DND-41 (cell line): Measurements from ENCODE around the gene HNRNPUL1.
A peak's percentile ranks its signal among the peaks of the same experiment; 100 is the strongest.

ENCODE experiments used
- ATAC-seq: fragments of 200-7000 bp; cut with Tn5 transposase; 3 replicates; pipeline ENCODE4 v1.9.1; 2021; ENCODE audit warnings: low read depth; ENCODE audit not compliant: insufficient read depth
- DNase-seq: peaks from one replicate; pipeline ENCODE4 v3.0.0-alpha.2; 2020
- H2AFZ ChIP-seq: 2 replicates; pipeline ENCODE4 v1.6.0; 2012; ENCODE audit warnings: low read depth, low read length
- H3K27ac ChIP-seq: 2 replicates; pipeline ENCODE4 v1.5.1; 2012; ENCODE audit warnings: low read length, inconsistent platforms
- H3K27me3 ChIP-seq: fragments of 200-600 bp; sonication (generic); 2 replicates; pipeline ENCODE4 v1.6.0; 2012; ENCODE audit warnings: low read length, mild to moderate bottlenecking, inconsistent platforms; ENCODE audit not compliant: insufficient read depth, poor library complexity
- H3K36me3 ChIP-seq: 2 replicates; pipeline ENCODE4 v1.5.1; 2012; ENCODE audit warnings: low read length, inconsistent platforms; ENCODE audit not compliant: insufficient read depth
- H3K4me1 ChIP-seq: 2 replicates; pipeline ENCODE4 v1.5.1; 2012; ENCODE audit warnings: mild to moderate bottlenecking, low read length; ENCODE audit not compliant: insufficient read depth
- H3K4me2 ChIP-seq: 2 replicates; pipeline ENCODE4 v1.6.0; 2012; ENCODE audit warnings: mild to moderate bottlenecking, moderate library complexity, low read length, inconsistent platforms; ENCODE audit not compliant: insufficient read depth
- H3K4me3 ChIP-seq, 2 experiments: fragments of 200-600 bp in 1 of 2; shearing (Covaris generic) in 1 of 2; 2 replicates each; pipeline ENCODE4 v1.5.1; 2012 to 2016; ENCODE audit warnings: inconsistent platforms in 2 of 2, low read length in 2 of 2, mild to moderate bottlenecking in 2 of 2, low read depth in 1 of 2, moderate library complexity in 1 of 2
- H3K79me2 ChIP-seq: 2 replicates; pipeline ENCODE4 v1.6.0; 2012; ENCODE audit warnings: low read length, inconsistent platforms; ENCODE audit not compliant: insufficient read depth
- H3K9ac ChIP-seq: 2 replicates; pipeline ENCODE4 v1.6.0; 2012; ENCODE audit warnings: low read depth, mild to moderate bottlenecking, inconsistent platforms, low read length, moderate library complexity
- H3K9me3 ChIP-seq: 2 replicates; pipeline ENCODE4 v1.5.1; 2012; ENCODE audit warnings: low read length, moderate library complexity, mild to moderate bottlenecking, inconsistent platforms; ENCODE audit not compliant: insufficient read depth, severe bottlenecking
- H4K20me1 ChIP-seq: 2 replicates; pipeline ENCODE4 v1.6.0; 2012; ENCODE audit warnings: low read length; ENCODE audit not compliant: insufficient read depth
- CTCF ChIP-seq: IDR thresholded peaks from 2 replicates; pipeline ENCODE4 v1.5.1; 2012; ENCODE audit warnings: borderline replicate concordance, low read length, moderate library complexity, mild to moderate bottlenecking; ENCODE audit not compliant: poor library complexity, severe bottlenecking; ENCODE audit errors: extremely low read depth
- EZH2 ChIP-seq: IDR thresholded peaks from 3 replicates; pipeline ENCODE4 v1.6.1; 2012; ENCODE audit warnings: borderline replicate concordance, low read depth, mild to moderate bottlenecking, moderate library complexity, low read length, inconsistent platforms; ENCODE audit not compliant: severe bottlenecking

Gene HNRNPUL1

GRCh38 chr19:41352279-41352608, 88.1 kb downstream of the HNRNPUL1 start:
- H3K36me3 ChIP-seq: peaks cover 27% of the 10 kb centered on the region
- peak overlapping the region; percentile 78 for H2AFZ ChIP-seq
- H3K4me3 ChIP-seq: peak overlapping the region; percentile 93 to 95
- H4K20me1 ChIP-seq: peaks cover 50% of the 10 kb centered on the region
- H3K9ac ChIP-seq: peak overlapping the region; percentile 97
- DNase-seq (no peak), ATAC-seq (peak; percentile 2)
- H3K4me1 ChIP-seq: peaks cover 45% of the 10 kb centered on the region
- peaks cover 64% of the 10 kb centered on the region for H3K79me2 ChIP-seq
- peak overlapping the region; percentile 87 for H3K27ac ChIP-seq
- no peaks in the 10 kb centered on the region for H3K9me3 ChIP-seq
- peak overlapping the region; percentile 78 for H3K4me2 ChIP-seq
- H3K27me3 ChIP-seq: no peaks in the 10 kb centered on the region
- TF ChIP-seq CTCF (no peak), EZH2 (no peak)

- DNase-seq: peak; percentile 80
- peak overlapping the region; percentile 93 to 95 for H3K4me3 ChIP-seq
These were observed 88.7 kb downstream of the HNRNPUL1 start for GRCh38 chr19:41352609-41353465.

GRCh38 chr19:41353466-41354342, 89.5 kb downstream of the HNRNPUL1 start, which contains the start of gene TGFB1:
TGFB1 (minus strand) TSS chr19:41353922; CDS start chr19:41353044, 878 bp downstream.
- peaks cover 56% of the 10 kb centered on the region for H3K79me2 ChIP-seq
- peak within 1 kb of the TSS; percentile 87 for H3K27ac ChIP-seq
- DNase-seq: peak; percentile 92
- peak within 1 kb of the TSS; percentile 97 for H3K9ac ChIP-seq
- H3K9me3 ChIP-seq: no peaks in the 10 kb centered on the region
- no peaks in the 10 kb centered on the region for H3K27me3 ChIP-seq
- peaks cover 18% of the 10 kb centered on the region for H3K36me3 ChIP-seq
- peaks cover 46% of the 10 kb centered on the region for H4K20me1 ChIP-seq
- peak within 1 kb of the TSS; percentile 78 for H2AFZ ChIP-seq
- peak within 1 kb of the TSS; percentile 93 to 95 for H3K4me3 ChIP-seq
- TF ChIP-seq CTCF: peak; percentile 93
- TF ChIP-seq EZH2: no peak
- peak within 1 kb of the TSS; percentile 78 for H3K4me2 ChIP-seq
- ATAC-seq: peak; percentile 71
- H3K4me1 ChIP-seq: peaks cover 43% of the 10 kb centered on the region

More at GRCh38 chr19:41352609-41353465, 88.7 kb downstream of the HNRNPUL1 start:
- Histone ChIP-seq H3K27me3 (no peaks in the 10 kb centered on the region), H3K79me2 (peaks cover 61% of the 10 kb centered on the region), H3K9ac (peak overlapping the region; percentile 97), H4K20me1 (peaks cover 50% of the 10 kb centered on the region), H3K9me3 (no peaks in the 10 kb centered on the region), H3K4me2 (peak overlapping the region; percentile 78), H3K27ac (peak overlapping the region; percentile 87), H3K36me3 (peaks cover 23% of the 10 kb centered on the region), H3K4me1 (peaks cover 45% of the 10 kb centered on the region), H2AFZ (peak overlapping the region; percentile 78)
- ATAC-seq: peak; percentile 55
- TF ChIP-seq EZH2 (no peak), CTCF (peak; percentile 72)
